Smooth muscle cell (in vitro differentiated cells): Measurements from ENCODE around the gene VWA7. TPM values are rescaled to one million over a fixed set of nuclear protein-coding genes. Genes with fewer than 3 reads are reported as not detected.

Experiments
- DNase-seq: peaks from one replicate; lab custom pipeline; 2025; ENCODE audit not compliant: unreplicated experiment; lab: John Stamatoyannopoulos, UW
- H2AFZ ChIP-seq: fragments of 200-600 bp; sonication (generic); 2 replicates; pipeline ENCODE4 v1.6.0; 2016; ENCODE audit warnings: antibody characterized with exemption, low read depth, mild to moderate bottlenecking
- H3F3A ChIP-seq: fragments of 200-600 bp; sonication (generic); 2 replicates; pipeline ENCODE4 v1.6.0; 2017; ENCODE audit warnings: antibody characterized with exemption, low read depth
- H3K27ac ChIP-seq: fragments of 200-600 bp; sonication (generic); 2 replicates; pipeline ENCODE4 v1.5.1; 2016; ENCODE audit warnings: low read depth, mild to moderate bottlenecking
- H3K27me3 ChIP-seq: fragments of 200-600 bp; sonication (generic); 2 replicates; pipeline ENCODE4 v1.6.1; 2016; ENCODE audit warnings: low read depth, mild to moderate bottlenecking
- H3K36me3 ChIP-seq: fragments of 200-600 bp; sonication (generic); 2 replicates; pipeline ENCODE4 v1.5.1; 2016; ENCODE audit warnings: low read depth
- H3K4me1 ChIP-seq: fragments of 200-600 bp; sonication (generic); 2 replicates; pipeline ENCODE4 v1.5.1; 2016; ENCODE audit warnings: low read depth
- H3K4me2 ChIP-seq: fragments of 200-600 bp; sonication (generic); 2 replicates; pipeline ENCODE4 v1.6.0; 2016; ENCODE audit warnings: mild to moderate bottlenecking
- H3K4me3 ChIP-seq: fragments of 200-600 bp; sonication (generic); 2 replicates; pipeline ENCODE4 v1.5.1; 2016; ENCODE audit warnings: mild to moderate bottlenecking
- H3K79me2 ChIP-seq: fragments of 200-600 bp; sonication (generic); 2 replicates; pipeline ENCODE4 v1.6.0; 2016; ENCODE audit warnings: low read depth, mild to moderate bottlenecking
- H3K9ac ChIP-seq: fragments of 200-600 bp; sonication (generic); 2 replicates; pipeline ENCODE4 v1.6.0; 2016; ENCODE audit warnings: low read depth
- H3K9me3 ChIP-seq: fragments of 200-600 bp; sonication (generic); replicated peaks from 2 replicates; pipeline ENCODE4 v1.5.1; 2016; ENCODE audit warnings: low read depth
- H4K20me1 ChIP-seq: fragments of 200-600 bp; sonication (generic); 2 replicates; pipeline ENCODE4 v1.6.0; 2016; ENCODE audit warnings: low read depth
- WGBS: methylation state at CpG from one replicate; pipeline ENCODE4 v1.1.7; 2016; ENCODE audit warnings: low lambda C conversion rate; 5-methylcytosine and 5-hydroxymethylcytosine counted together
- polyA plus RNA-seq: library from polyadenylated mRNA; unstranded; fragments of >200 nt; fragmentation: Nextera tagmentation; extraction: Ambion mirVana; gene quantifications from 2 replicates; pipeline ENCODE4 v1.2.1, GENCODE V29; 2016
- total RNA-seq: library from RNA; depleted of rRNA; stranded (reverse); fragments of >200 nt; gene quantifications from 2 replicates; pipeline ENCODE4 v1.2.3, GENCODE V29; 2014
- TF ChIP-seq, protein P1 (sequence below): fragments of 200-600 bp; sonication (generic); IDR thresholded peaks from 2 replicates; pipeline ENCODE4 v1.5.1; 2017; ENCODE audit warnings: borderline replicate concordance, mild to moderate bottlenecking, antibody characterized with exemption; ENCODE audit not compliant: insufficient read depth, poor library complexity, severe bottlenecking

VWA7 gene
- total and polyA plus RNA-seq, 2 experiments from 2014 or later = 0.08 to 0.58 TPM

DNA sequence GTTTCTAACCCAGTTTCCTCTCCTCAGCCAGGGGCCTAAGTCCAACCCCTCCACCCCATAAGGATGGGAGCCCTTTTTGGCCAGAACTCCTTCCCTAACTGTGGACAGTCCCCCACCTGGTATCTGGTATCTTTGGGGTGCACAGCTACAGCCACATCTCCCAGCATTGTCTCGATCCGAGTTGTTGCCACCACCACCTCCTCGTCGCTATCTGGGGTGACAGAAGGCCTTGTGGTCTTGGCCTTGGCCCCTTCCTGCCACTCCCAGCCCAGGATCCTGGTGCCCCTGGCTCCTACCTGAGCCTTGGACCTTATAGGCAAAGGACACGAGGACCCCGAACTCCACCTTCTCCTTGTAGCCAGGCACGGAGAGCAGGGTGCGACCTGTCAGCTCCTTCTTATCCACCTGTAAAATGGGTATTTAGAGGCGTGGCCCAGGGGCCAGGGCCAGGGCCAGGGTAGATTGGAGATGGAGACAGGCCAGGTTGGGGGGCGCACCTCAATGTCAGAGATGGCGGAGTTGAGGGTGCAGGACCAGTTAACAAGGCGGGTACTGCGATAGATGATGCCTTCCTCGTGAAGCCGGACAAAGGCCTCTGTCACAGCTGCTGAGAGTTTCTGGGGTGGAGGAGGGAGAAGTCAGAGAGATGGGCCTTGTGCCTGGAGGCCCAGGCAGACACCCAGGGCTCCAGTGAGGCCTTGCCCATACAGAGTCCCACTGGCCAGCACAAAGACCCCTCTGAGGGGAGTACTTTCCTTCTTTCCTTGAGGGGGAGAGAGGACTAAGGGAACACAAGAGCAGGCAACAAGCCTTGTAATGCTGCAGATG is 7.2 kb upstream of the VWA7 start:
- Histone ChIP-seq H3K4me2 (no peak overlapping the region), H3K36me3 (no peaks in the 10 kb centered on the region), H3K9ac (no peak overlapping the region)

DNA sequence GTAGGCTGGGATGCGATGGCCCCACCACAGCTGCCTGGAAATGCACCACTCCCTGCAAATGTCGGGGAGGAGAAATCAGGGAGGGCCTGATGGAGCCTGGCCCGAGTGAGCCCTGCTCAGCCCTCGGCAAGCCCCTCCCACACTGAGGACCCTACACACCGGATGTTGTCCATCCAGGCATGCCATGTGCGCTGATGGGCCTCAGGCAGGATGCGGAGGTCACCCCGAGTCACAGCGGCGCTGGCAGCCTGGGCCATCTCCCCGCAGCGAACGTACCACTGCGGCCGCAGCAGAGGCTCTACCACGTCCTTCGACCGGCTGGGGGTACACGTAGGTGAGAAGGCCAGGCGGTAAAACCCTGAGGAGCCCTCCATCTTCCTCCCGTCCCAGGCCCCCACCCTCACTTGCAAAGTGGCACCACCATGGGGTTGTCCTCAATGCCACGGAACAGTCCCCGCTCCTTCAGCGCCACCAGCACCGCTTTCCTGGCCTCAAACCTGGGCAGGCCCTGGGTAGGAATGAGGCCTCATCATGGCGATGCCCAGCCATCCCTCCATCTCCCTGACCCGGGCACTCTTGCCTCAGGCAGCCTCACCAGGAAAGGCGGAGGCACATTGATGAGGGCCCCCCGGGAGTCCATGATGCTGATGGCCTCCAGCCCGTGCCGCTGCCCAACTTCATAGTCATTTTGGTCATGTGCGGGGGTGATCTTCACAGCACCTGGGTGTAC is 5.2 kb upstream of the VWA7 start:
- Histone ChIP-seq H3K36me3 (no peaks in the 10 kb centered on the region), H3K4me3 (no peak overlapping the region), H3K79me2 (no peaks in the 10 kb centered on the region), H3K4me2 (no peak overlapping the region), H4K20me1 (no peaks in the 10 kb centered on the region), H3K27me3 (no peaks in the 10 kb centered on the region), H3K27ac (no peak overlapping the region), H3K9me3 (no peaks in the 10 kb centered on the region), H3K9ac (no peak overlapping the region), H3K4me1 (no peaks in the 10 kb centered on the region), H2AFZ (no peak overlapping the region), H3F3A (peaks cover 11% of the 10 kb centered on the region)
- TF ChIP-seq, protein P1, sequence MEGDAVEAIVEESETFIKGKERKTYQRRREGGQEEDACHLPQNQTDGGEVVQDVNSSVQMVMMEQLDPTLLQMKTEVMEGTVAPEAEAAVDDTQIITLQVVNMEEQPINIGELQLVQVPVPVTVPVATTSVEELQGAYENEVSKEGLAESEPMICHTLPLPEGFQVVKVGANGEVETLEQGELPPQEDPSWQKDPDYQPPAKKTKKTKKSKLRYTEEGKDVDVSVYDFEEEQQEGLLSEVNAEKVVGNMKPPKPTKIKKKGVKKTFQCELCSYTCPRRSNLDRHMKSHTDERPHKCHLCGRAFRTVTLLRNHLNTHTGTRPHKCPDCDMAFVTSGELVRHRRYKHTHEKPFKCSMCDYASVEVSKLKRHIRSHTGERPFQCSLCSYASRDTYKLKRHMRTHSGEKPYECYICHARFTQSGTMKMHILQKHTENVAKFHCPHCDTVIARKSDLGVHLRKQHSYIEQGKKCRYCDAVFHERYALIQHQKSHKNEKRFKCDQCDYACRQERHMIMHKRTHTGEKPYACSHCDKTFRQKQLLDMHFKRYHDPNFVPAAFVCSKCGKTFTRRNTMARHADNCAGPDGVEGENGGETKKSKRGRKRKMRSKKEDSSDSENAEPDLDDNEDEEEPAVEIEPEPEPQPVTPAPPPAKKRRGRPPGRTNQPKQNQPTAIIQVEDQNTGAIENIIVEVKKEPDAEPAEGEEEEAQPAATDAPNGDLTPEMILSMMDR = no peak
- no peak for DNase-seq
- WGBS = 97% methylated on average over 29 of the region's 32 CpGs

More for the DNA sequence above, 7.2 kb upstream of the VWA7 start:
- no peak overlapping the region for H3K4me3 ChIP-seq
- TF ChIP-seq, protein P1 = no peak
- peaks cover 6% of the 10 kb centered on the region for H3K79me2 ChIP-seq
- H3K4me1 ChIP-seq = no peaks in the 10 kb centered on the region
- 98% methylated on average over 15 of the region's 15 CpGs for WGBS
- no peaks in the 10 kb centered on the region for H3K27me3 ChIP-seq
- no peak overlapping the region for H3K27ac ChIP-seq
- H4K20me1 ChIP-seq = no peaks in the 10 kb centered on the region
- H3F3A ChIP-seq = no peaks in the 10 kb centered on the region
- H2AFZ ChIP-seq = no peak overlapping the region
- no peak for DNase-seq
- no peaks in the 10 kb centered on the region for H3K9me3 ChIP-seq

DNA sequence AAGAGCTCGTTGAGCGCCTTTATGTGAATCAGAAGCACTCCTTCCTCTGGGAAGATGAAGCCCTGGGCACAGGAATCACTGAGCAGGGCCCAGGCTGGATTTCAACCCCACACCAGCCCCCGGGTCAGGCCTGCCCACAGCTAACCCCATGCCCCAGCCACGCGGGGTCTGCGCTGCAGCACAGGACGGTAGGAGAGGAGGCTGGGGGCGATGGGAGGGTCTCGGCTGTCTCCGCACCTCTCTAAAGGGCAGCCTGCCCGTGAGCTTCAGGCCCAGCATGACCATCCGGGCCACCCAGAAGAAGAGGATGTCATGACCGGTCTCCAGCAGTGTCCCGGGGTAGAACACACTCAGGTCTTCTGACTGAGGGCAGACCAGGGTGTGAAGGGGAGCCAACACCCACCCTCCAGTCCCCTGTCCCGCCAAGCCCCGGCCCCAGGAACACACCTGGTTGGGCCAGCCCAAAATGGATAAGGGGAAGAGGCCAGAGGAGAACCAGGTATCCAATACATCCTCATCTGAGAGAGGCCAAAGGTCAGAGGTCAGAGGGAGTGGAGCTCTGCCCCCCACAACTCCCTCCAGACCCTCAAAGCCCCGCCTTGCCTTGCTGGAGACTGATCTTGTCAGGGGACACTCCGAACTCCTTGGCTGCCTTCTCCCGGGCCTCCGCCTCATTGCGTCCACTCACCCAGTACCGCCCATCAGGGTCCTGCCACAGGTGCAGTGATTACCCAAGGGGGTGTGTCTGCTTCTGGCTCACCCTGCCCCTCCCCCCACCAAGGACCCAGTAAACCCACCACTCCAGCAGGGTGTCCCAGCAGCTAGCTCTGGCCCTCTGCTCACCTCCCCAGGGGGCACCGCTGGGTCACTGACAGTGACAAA is 4.4 kb upstream of the VWA7 start:
- no peaks in the 10 kb centered on the region for H3K27me3 ChIP-seq
- no peaks in the 10 kb centered on the region for H3K79me2 ChIP-seq
- H3K9me3 ChIP-seq = no peaks in the 10 kb centered on the region
- no peaks in the 10 kb centered on the region for H4K20me1 ChIP-seq
- no peak overlapping the region for H3K4me2 ChIP-seq
- DNase-seq = no peak
- H3K36me3 ChIP-seq = no peaks in the 10 kb centered on the region
- no peak overlapping the region for H3K9ac ChIP-seq
- H2AFZ ChIP-seq = no peak overlapping the region
- no peak overlapping the region for H3K27ac ChIP-seq
- peaks cover 11% of the 10 kb centered on the region for H3F3A ChIP-seq
- no peak overlapping the region for H3K4me3 ChIP-seq
- WGBS = 98% methylated on average over 23 of the region's 23 CpGs
- peaks cover 6% of the 10 kb centered on the region for H3K4me1 ChIP-seq
- TF ChIP-seq, protein P1 = no peak
